CD4-positive, alpha-beta T cell (primary cell): ENCODE measurements around the gene PHLDB1. TPM values are rescaled to one million over a fixed set of nuclear protein-coding genes. Genes with fewer than 3 reads are reported as not detected.

Source experiments
- ATAC-seq: fragments of 200-7000 bp; cut with Tn5 transposase; one replicate; pipeline ENCODE4 v1.10.0; 2022; ENCODE audit warnings: mild to moderate bottlenecking; ENCODE audit not compliant: poor library complexity
- CTCF ChIA-PET: fragments of 350-600 bp; sonication (Branson Sonifier 250); formaldehyde crosslinking; loops from one replicate; lab custom pipeline; 2021; ENCODE audit warnings: antibody characterized with exemption, inconsistent platforms; lab: Charles Lee
- POLR2A ChIA-PET: fragments of 350-600 bp; sonication (Branson Sonifier 250); formaldehyde crosslinking; loops from one replicate; lab custom pipeline; 2021; ENCODE audit warnings: antibody characterized with exemption, inconsistent platforms; lab: Charles Lee
- DNase-seq, 14 experiments: peaks; one replicate each; pipeline ENCODE4 v3.0.0-alpha.2; 2013 to 2020; ENCODE audit warnings: mixed read lengths in 2 of 14
- H3K27ac ChIP-seq, 2 donors: one replicate each; pipeline versions ENCODE4 v1.5.1 to v1.7.0; 2013; ENCODE audit warnings: low read length in 2 of 2, low read depth in 1 of 2, mild to moderate bottlenecking in 1 of 2
- H3K27me3 ChIP-seq, 2 experiments: 1 replicate in 1 of 2; 2 replicates in 1 of 2; pipeline versions ENCODE4 v1.6.1 to v1.7.0; 2013; ENCODE audit warnings: low read length in 2 of 2, control low read depth in 1 of 2, mild to moderate bottlenecking in 1 of 2, moderate library complexity in 1 of 2; ENCODE audit not compliant: insufficient read depth in 2 of 2, control insufficient read depth in 1 of 2
- H3K36me3 ChIP-seq: one replicate; pipeline ENCODE4 v1.6.1; 2013; ENCODE audit warnings: low read length, control low read depth; ENCODE audit not compliant: insufficient read depth
- H3K4me1 ChIP-seq: one replicate; pipeline ENCODE4 v1.6.1; 2013; ENCODE audit warnings: low read length, control low read depth; ENCODE audit not compliant: insufficient read depth
- H3K4me3 ChIP-seq: one replicate; pipeline ENCODE4 v1.5.1; 2013; ENCODE audit warnings: mild to moderate bottlenecking, low read length, moderate library complexity
- H3K9me3 ChIP-seq, 2 experiments: 1 replicate in 1 of 2; 2 replicates in 1 of 2; pipeline versions ENCODE4 v1.6.1 to v1.7.0; 2013; ENCODE audit warnings: low read length in 2 of 2, mild to moderate bottlenecking in 2 of 2, control low read depth in 1 of 2, moderate library complexity in 1 of 2; ENCODE audit not compliant: control insufficient read depth in 1 of 2, insufficient read depth in 1 of 2
- H3K27ac Mint-ChIP-seq: one replicate; pipeline ENCODE4 v1.8.0; 2020; ENCODE audit warnings: mixed read lengths
- H3K27me3 Mint-ChIP-seq: one replicate; pipeline ENCODE4 v1.8.0; 2021; ENCODE audit warnings: mixed read lengths
- H3K36me3 Mint-ChIP-seq: one replicate; pipeline ENCODE4 v1.8.0; 2021; ENCODE audit warnings: low read depth, mixed read lengths
- H3K4me1 Mint-ChIP-seq: one replicate; pipeline ENCODE4 v1.8.0; 2021; ENCODE audit warnings: low read depth, mixed read lengths
- H3K4me3 Mint-ChIP-seq: one replicate; pipeline ENCODE4 v1.8.0; 2020; ENCODE audit warnings: mild to moderate bottlenecking, mixed read lengths
- H3K9me3 Mint-ChIP-seq: one replicate; pipeline ENCODE4 v1.8.0; 2020; ENCODE audit warnings: mixed read lengths
- intact Hi-C, 2 experiments: fragments of 100-400 bp; cut with DNase I in 1 of 2; cut with micrococcal nuclease in 1 of 2; formaldehyde crosslinking; loops; one replicate each; pipeline versions ENCODE4 v1.15.1 to v1.9.0; 2023 to 2025; cut with DNase I, micrococcal nuclease
- total RNA-seq, 174 experiments: library from RNA in 2 of 174; stranded (reverse) in 2 of 174; gene quantifications; one replicate each; pipeline ENCODE4 v1.2.3 and lab custom pipeline; 2021 to 2026
- TF ChIP-seq, protein P1 (sequence below): fragments of 200-600 bp; IDR thresholded peaks from one replicate; pipeline ENCODE4 v1.8.0; 2022; ENCODE audit warnings: antibody characterized with exemption, mild to moderate bottlenecking

PHLDB1 gene
- total RNA-seq, 2 experiments from 2014 or later, result 1.8 to 2.3 TPM

DNA sequence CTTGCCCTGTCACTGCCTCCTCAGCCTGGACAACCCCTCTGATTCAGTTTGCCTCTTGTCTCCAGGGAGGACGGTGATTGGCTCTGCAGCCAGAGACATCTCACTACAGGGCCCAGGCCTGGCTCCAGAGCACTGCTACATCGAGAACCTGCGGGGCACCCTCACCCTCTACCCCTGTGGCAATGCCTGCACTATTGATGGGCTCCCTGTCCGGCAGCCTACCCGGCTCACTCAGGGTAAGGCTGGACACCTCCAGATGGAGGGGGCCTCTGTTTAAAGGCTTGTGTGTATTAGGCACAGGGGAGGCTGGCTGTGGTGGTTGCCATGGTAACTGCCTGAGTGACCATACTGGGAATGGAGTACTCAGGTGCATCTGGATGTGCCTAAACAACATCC lies 8.6 kb downstream of the PHLDB1 start:
- ChIA-PET CTCF (no interaction called here), POLR2A (no interaction called here)
- no peaks in the 10 kb centered on the region for H3K36me3 Mint-ChIP-seq
- Histone ChIP-seq H3K36me3 (no peaks in the 10 kb centered on the region), H3K27ac (no peak overlapping the region), H3K4me3 (no peak overlapping the region), H3K9me3 (no peaks in the 10 kb centered on the region), H3K27me3 (peaks cover 6 to 13% of the 10 kb centered on the region in 2 experiments), H3K4me1 (peaks cover 12% of the 10 kb centered on the region)
- H3K4me1 Mint-ChIP-seq, result peaks cover 7% of the 10 kb centered on the region
- ATAC-seq, result no peak
- H3K27ac Mint-ChIP-seq, result no peak overlapping the region
- no peak overlapping the region for H3K4me3 Mint-ChIP-seq
- intact Hi-C loops, result no loop called here
- no peaks in the 10 kb centered on the region for H3K9me3 Mint-ChIP-seq
- DNase-seq, result no peak
- TF ChIP-seq, protein P1, sequence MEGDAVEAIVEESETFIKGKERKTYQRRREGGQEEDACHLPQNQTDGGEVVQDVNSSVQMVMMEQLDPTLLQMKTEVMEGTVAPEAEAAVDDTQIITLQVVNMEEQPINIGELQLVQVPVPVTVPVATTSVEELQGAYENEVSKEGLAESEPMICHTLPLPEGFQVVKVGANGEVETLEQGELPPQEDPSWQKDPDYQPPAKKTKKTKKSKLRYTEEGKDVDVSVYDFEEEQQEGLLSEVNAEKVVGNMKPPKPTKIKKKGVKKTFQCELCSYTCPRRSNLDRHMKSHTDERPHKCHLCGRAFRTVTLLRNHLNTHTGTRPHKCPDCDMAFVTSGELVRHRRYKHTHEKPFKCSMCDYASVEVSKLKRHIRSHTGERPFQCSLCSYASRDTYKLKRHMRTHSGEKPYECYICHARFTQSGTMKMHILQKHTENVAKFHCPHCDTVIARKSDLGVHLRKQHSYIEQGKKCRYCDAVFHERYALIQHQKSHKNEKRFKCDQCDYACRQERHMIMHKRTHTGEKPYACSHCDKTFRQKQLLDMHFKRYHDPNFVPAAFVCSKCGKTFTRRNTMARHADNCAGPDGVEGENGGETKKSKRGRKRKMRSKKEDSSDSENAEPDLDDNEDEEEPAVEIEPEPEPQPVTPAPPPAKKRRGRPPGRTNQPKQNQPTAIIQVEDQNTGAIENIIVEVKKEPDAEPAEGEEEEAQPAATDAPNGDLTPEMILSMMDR, result no peak
- H3K27me3 Mint-ChIP-seq, result peaks cover 32% of the 10 kb centered on the region

DNA sequence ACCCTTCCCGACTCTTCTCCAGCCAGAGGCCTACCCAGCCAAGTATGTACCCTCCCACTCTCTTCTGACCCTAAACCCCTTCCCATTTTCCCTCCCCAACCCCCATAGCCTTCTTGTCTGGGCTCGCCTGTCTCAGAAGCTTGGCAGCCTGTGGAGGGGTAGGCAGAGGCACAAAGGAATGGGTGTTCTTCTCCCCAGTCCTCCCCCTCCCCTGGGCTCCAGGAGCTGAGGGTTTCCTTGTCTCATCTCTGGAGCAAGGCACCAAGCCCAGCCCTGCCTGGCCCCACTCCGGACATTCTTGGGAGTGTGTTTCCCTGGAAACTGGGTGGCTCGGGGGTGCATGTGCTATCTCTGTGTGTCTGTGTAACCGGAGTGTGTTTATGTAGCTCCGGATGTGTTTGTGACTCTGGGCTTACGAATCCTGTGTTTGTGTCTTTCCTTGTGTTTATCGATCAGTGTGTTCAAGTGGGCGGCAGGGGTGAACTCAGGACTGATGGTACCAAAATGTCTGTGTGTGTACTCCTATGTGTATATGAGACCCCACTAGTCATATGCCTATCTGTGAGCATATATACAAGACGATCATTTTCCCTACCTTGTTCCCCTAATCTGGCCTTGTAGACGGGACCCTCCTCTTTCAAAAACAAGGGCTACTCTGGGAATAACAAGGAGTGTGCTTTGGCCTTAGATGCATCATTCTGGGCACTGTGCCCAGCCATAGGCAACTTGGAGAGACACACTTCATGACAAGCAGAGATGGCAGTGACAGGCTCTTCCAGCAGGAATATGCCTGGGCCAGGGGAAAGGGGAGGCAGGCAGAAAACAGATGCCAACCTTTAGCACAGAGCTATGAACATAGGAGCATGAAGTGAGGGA lies 10.9 kb downstream of the PHLDB1 start:
- Histone ChIP-seq H3K4me3 (no peak overlapping the region), H3K9me3 (no peaks in the 10 kb centered on the region), H3K27ac (no peak overlapping the region), H3K27me3 (peaks cover 9 to 12% of the 10 kb centered on the region in 2 experiments), H3K4me1 (peaks cover 13% of the 10 kb centered on the region), H3K36me3 (no peaks in the 10 kb centered on the region)
- Mint-ChIP-seq H3K27ac (no peak overlapping the region), H3K36me3 (no peaks in the 10 kb centered on the region), H3K27me3 (peaks cover 26% of the 10 kb centered on the region), H3K9me3 (no peaks in the 10 kb centered on the region), H3K4me3 (no peak overlapping the region), H3K4me1 (peaks cover 5% of the 10 kb centered on the region)
- ChIA-PET CTCF (no interaction called here), POLR2A (interaction anchor here (0.6 kb wide), 1 partner anchor 40 kb away, joined by 3 read pairs; no protein-coding TSS in a partner anchor)
- DNase-seq, result no peak
- no peak for ATAC-seq
- TF ChIP-seq, protein P1, result no peak
- intact Hi-C loops, result no loop called here

DNA sequence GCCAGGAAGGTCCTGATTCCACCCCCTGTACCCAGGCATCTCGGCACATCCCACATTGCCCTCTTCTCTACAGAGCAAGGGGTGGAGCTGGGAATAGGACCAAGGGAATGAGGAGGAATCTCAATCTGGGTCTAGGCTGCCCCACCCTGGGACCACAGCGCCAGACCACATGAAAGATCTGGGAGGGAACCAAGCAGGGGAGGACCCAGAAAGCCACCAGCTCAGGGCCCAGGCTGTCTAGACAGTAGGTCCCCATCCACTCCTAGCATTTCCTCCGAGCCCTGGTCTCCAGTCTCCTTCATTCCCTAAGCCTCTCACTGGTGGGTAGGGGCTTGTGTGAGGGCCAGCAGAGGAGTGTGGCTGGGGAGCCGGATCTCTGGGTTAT lies 11.6 kb downstream of the PHLDB1 start:
- Mint-ChIP-seq H3K9me3 (no peaks in the 10 kb centered on the region), H3K4me1 (peaks cover 5% of the 10 kb centered on the region), H3K36me3 (no peaks in the 10 kb centered on the region), H3K27me3 (peaks cover 21% of the 10 kb centered on the region), H3K4me3 (no peak overlapping the region), H3K27ac (no peak overlapping the region)
- intact Hi-C loops, result no loop called here
- Histone ChIP-seq H3K27ac (no peak overlapping the region), H3K4me3 (no peak overlapping the region), H3K4me1 (peaks cover 13% of the 10 kb centered on the region), H3K27me3 (peaks cover 9 to 12% of the 10 kb centered on the region in 2 experiments), H3K36me3 (no peaks in the 10 kb centered on the region), H3K9me3 (no peaks in the 10 kb centered on the region)
- ATAC-seq, result no peak
- TF ChIP-seq, protein P1, result no peak
- ChIA-PET POLR2A (interaction anchor here (0.5 to 0.6 kb wide), 2 partner anchors 39 to 861 kb away, joined by 3 read pairs; no protein-coding TSS in a partner anchor), CTCF (no interaction called here)
- DNase-seq, result no peak
